Keratinocyte (primary cell): ENCODE measurements around the gene CHSY3.

Experiments used
- EZH2 ChIP-seq: IDR thresholded peaks from one replicate; pipeline ENCODE4 v1.6.1; 2012; ENCODE audit warnings: inconsistent platforms, mild to moderate bottlenecking, low read length, moderate library complexity
- TF ChIP-seq, protein P1 (sequence below), 3 experiments: IDR thresholded peaks in 1 of 3; conservative IDR thresholded peaks in 1 of 3; optimal IDR thresholded peaks in 1 of 3; 2 replicates in 2 of 3; 3 replicates in 1 of 3; pipeline versions ENCODE3 to v1.5.1; 2011; ENCODE audit warnings: low read length in 3 of 3, mild to moderate bottlenecking in 3 of 3, moderate library complexity in 2 of 3, control low read depth in 1 of 3, inconsistent platforms in 1 of 3; ENCODE audit not compliant: insufficient read depth in 2 of 3; ENCODE audit errors: extremely low read depth in 1 of 3

- TF ChIP-seq, protein P1, sequence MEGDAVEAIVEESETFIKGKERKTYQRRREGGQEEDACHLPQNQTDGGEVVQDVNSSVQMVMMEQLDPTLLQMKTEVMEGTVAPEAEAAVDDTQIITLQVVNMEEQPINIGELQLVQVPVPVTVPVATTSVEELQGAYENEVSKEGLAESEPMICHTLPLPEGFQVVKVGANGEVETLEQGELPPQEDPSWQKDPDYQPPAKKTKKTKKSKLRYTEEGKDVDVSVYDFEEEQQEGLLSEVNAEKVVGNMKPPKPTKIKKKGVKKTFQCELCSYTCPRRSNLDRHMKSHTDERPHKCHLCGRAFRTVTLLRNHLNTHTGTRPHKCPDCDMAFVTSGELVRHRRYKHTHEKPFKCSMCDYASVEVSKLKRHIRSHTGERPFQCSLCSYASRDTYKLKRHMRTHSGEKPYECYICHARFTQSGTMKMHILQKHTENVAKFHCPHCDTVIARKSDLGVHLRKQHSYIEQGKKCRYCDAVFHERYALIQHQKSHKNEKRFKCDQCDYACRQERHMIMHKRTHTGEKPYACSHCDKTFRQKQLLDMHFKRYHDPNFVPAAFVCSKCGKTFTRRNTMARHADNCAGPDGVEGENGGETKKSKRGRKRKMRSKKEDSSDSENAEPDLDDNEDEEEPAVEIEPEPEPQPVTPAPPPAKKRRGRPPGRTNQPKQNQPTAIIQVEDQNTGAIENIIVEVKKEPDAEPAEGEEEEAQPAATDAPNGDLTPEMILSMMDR (optimal IDR thresholded peaks at IDR 0.05 in 1 of 3, IDR thresholded peaks at IDR 0.05 in 1 of 3, conservative IDR thresholded peaks at IDR 0.05 in 1 of 3; ENCODE audit: extremely low read depth in 1 of 3, insufficient read depth in 2 of 3, low read length in 3 of 3): no peak
- no peak for TF ChIP-seq EZH2
Measured at GRCh38 chr5:130032807-130033206, 128.5 kb downstream of the CHSY3 start.
